ENCODE measurements around the gene KIF21B.
A peak's percentile ranks its signal among the peaks of the same experiment; 100 is the strongest.
"Not testable (repeated sequence)": the region's sequence is repeated elsewhere in the genome, so short reads cannot be mapped to it uniquely, and the experiment has no call there.

The KIF21B gene

DNA sequence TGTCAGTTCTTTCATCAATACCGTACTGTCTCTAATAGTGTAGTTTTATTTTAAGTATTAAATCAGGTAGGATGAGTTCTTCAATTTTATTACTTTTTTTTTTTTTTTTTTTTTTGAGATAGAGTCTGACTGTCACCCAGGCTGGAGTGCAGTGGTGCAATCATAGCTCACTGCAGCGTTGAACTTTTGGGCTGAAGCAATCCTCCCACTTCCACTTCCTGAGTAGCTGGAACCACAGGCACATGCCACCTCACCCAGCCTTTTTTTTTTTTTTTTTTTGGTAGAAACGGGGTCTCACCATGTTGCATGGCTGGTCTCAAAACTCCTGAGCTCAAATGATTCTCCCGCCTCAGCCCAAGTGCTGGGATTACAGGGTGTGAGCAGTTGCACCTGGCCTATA, 84.6 kb downstream of the KIF21B start:
- DNase-seq (ENCODE audit: low read depth), result peak; percentile 20

DNA sequence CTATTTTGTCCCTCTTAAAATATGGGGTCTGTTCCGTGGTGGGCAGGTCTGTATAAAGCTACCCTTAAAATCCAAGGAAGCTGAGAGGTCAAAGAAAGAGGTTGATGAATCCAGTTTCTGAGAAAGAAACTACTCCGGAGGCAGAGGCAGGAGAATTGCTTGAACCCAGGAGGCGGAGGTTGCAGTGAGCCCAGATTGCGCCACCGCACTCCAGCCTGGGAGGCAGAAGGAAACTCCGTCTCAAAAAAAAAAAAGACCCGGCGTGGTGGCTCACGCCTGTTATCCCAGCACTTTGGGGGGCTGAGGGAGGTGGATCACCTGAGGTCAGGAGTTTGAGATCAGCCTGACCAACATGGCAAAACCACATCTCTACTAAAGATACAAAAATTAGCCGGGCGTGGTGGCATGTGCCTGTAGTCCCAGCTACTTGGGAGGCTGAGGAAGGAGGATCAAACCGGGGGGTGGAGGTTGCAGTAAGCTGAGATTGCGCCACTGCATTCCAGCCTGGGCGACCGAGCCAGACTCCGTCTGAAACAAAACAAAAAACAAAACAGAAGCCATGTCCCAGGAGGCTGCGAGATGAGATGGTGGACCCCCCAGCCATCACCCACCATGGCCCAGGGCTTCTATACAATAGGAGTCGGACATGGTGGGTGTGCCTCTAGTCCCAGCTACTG, 88.1 kb downstream of the KIF21B start:
- DNase-seq (ENCODE audit: low read depth), result not testable (repeated sequence)

DNA sequence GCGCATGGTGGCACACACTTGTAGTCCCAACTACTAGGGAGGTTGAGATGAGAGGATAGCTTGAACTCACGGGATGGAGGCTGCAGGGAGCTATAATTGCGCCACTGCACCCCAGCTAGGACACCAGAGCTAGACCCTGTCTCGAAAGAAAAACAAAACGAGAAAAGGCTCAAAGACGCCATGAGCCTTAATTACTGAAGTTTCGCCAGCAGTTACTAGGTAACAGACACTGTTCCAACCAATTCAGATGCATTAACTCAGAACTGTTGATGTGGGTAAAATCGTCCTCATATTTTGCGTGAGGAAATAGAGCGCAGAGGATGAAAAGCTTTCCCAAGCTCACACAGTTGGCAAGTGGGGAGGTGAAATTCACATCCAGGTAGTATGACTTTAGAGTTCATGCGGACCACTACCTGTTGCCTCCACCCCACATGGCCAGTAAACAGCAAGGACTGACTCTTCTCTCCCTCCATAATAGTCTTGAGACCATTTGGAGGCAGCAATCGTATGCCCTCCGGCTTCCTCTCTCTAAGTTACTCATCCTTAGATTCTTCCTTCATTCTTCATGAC, 88.8 kb downstream of the KIF21B start:
- no peak for DNase-seq (ENCODE audit: low read depth)

DNA sequence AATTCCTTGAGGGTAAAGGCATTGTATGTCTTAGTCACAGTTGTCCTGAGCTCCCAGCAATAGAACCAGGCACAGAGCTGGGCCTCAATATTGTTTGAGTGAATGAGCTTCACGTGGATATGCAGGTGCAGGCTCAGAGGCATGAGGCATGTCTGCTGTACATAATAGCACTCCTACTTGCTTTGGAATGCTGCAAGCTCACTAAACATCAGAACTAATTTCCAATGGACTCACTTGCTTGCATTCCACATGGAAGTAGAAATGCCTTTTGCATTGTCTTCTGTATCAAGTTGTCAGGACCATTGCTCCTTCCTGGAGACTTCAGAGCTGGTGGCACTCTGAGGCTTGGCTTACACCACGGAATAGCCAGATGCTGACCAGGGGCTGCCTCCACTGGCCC, 91.7 kb downstream of the KIF21B start:
- DNase-seq (ENCODE audit: low read depth), result no peak

DNA sequence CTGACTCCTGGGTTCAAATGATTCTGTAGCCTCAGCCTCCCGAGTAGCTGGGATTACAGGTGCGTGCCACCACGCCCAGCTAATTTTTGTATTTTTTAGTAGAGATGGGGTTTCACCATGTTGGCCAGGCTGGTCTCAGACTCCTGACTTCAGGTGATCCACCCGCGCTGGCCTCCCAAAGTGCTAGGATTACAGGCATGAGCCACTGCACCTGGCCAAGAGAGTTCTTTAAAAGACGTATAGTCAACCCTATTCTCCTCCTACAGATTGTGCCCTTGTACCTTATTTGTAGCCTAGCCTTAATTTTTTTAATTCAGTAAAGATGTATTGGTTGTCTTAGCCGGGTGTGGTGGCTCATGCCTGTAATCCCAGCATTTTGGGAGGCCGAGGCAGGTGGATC, 93.2 kb downstream of the KIF21B start:
- DNase-seq (ENCODE audit: low read depth), result not testable (repeated sequence)

DNA sequence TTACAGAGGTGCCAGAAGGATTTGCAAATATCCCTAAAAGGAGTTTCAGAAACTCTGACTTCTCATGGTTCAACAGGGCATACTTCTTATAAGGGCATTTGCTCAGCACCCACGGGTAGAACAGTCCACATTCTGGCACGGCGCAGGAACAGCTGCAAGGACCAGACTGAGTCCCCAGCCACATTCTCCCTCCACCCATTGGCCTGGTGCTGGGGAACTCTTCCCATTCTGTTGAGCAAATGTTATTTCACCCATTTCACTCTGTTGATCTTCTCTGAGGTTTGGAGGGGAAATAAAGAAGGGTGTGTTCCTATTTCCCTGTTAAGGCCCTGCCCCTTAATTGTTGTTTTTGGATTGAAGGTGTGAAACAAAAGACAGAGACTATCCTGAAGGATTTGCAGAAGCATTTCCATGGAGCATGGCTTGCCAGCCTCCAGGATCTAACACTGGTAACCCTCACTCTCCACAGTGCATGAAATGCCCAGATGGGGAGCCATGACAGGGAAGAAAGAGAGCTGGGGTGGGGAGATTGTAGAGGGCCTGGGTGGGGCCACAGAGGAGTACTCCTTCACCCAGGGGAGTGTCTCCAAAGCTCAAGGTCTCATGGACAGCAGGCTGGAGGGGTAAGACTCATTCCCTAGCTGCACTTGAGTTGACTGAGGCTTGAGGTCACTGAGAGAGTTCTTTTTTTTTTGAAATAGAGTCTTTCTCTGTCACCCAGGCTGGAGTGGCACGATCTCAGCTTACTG, 93.8 kb downstream of the KIF21B start:
- DNase-seq (ENCODE audit: low read depth), result no peak

DNA sequence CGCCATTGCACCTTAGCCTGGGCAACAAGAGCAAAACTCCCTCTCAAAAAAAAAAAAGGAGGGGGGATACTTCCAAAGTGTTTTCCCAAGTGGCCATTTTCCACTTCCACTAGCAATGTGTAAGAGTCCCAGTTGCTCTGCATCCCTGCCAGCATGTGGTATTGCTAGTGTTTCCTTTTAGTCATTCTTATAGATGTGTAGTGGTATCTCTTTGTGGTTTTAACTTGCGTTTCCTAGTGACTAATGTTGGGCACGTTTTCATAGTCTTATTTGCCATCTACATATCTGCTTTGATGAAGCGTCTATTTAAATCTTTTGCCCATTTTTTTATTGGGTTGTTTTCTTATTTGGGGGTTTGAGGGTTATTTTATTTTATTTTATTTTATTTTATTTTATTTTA, 97.7 kb downstream of the KIF21B start:
- no peak for DNase-seq (ENCODE audit: low read depth)

DNA sequence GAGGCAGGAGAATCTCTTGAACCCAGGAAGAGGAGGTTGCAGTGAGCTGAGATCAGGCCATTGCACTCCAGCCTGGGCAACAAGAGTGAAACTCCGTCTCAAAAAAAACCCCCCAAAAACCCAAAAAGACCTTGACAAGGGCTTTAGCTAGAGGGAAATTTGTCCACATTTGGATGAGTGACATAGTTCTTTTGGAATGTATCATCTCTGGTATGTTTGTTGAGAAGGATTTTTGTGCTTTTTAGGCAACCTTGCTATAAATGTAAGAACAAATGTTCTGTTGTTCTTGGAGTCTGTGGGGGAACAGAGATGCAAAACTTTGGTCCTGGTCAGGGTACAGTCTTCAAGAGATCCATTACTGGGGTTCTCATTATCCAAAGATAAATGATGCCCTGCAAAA, 99.9 kb downstream of the KIF21B start:
- DNase-seq (ENCODE audit: low read depth), result no peak

DNA sequence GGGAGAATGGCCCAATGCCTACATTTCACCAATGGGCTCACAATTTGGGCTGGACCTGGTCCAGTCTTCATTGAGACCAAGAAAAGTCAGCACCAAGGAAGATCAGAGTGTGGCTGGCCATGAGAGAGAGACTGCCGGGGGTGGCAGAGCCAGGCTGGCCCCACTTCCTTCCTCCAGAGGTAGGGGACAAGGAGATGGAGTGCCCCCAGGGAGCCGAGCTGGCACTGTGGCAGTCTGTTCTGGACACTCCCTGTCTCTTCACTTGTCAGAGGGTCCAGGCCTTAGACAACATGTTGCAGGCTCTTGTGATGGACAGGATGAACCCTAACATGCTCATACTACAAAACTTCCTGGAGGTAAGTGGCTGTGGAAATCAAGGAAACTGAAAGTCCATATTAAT, 101.1 kb downstream of the KIF21B start:
- DNase-seq (ENCODE audit: low read depth), result no peak

DNA sequence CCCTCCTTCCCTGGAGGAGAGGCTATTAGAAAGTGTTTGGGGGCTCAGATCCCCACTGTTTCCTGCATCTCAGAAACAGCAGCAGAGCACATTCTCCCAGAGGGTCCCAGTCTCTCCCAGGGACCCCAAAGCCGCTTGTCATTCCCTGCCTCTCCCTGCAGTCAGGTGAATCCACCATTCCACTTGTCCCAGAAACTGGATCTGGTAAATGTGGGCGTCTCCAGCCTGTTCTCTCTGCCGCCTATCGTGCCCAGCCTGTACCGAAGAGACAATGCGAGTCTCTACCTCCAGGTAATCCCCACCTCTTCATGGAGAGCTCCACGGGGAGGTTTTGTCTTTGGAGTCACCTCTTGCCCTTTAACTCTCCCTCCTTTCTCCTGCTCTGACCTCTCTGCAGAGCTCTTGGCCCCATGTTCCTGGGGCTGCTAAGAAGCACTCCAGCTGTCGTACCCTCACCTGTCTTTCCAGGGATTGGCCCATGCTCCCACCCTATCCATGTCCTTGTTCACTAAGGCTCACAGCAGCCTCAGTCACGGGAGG, 101.9 kb downstream of the KIF21B start:
- DNase-seq (ENCODE audit: low read depth), result no peak
